Measurements from ENCODE around the gene MAP3K7. TPM values are rescaled to one million over a fixed set of nuclear protein-coding genes. Genes with fewer than 3 reads are reported as not detected.

MAP3K7 gene
- total RNA-seq, 1 donor from 2014 or later = 22.0 TPM

DNA sequence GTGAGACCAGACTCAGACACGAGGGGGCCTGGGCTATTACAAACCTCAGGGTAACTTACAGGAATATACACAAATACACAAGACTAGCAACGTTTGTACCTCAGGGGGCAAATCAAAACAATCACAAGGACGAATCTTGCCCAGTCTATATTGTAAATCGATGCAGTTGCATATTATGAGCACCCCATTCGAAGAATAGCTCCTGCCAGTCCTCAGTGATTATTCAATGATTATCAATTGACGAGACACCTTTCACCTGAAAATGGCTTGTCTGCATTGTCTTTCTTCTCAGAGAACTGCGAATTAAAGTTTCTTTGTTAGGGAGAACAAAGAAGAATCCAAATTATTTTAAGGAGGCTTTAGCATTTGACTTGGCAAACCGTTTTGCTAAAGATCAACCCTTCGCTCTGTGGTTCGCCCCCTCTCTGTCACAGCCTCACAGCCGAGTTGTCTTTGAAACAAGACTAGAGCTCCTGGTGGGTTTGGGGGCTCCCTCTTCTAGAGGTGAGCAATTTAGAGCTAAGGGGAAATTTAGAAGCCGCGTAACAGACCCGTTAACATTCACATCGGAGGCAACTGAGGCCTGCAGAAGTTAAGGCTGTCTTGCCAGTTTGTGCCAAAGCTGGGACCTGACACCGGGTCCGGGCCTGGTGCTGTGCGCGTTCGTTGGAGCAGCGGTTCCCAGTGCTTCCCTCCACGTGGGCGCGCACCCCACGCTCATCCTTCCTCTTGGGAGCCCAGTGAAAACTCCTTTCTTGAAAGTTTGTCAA lies 24.9 kb upstream of the MAP3K7 start:
- H3K9me3 ChIP-seq = no peaks in the 10 kb centered on the region
- no peak overlapping the region for H3K27ac ChIP-seq
- H3K36me3 ChIP-seq = no peaks in the 10 kb centered on the region
- peak overlapping the region; percentile 63 for H3K4me3 ChIP-seq
- TF ChIP-seq, protein P1, sequence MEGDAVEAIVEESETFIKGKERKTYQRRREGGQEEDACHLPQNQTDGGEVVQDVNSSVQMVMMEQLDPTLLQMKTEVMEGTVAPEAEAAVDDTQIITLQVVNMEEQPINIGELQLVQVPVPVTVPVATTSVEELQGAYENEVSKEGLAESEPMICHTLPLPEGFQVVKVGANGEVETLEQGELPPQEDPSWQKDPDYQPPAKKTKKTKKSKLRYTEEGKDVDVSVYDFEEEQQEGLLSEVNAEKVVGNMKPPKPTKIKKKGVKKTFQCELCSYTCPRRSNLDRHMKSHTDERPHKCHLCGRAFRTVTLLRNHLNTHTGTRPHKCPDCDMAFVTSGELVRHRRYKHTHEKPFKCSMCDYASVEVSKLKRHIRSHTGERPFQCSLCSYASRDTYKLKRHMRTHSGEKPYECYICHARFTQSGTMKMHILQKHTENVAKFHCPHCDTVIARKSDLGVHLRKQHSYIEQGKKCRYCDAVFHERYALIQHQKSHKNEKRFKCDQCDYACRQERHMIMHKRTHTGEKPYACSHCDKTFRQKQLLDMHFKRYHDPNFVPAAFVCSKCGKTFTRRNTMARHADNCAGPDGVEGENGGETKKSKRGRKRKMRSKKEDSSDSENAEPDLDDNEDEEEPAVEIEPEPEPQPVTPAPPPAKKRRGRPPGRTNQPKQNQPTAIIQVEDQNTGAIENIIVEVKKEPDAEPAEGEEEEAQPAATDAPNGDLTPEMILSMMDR (IDR thresholded peaks at IDR 0.05) = no peak
- intact Hi-C loops (cut with DNase I) = no loop called here
- H3K27me3 ChIP-seq (ENCODE audit: low read depth) = peaks cover 23% of the 10 kb centered on the region
- ATAC-seq (no peak), DNase-seq (no peak)
- H3K4me1 ChIP-seq = peaks cover 17% of the 10 kb centered on the region

DNA sequence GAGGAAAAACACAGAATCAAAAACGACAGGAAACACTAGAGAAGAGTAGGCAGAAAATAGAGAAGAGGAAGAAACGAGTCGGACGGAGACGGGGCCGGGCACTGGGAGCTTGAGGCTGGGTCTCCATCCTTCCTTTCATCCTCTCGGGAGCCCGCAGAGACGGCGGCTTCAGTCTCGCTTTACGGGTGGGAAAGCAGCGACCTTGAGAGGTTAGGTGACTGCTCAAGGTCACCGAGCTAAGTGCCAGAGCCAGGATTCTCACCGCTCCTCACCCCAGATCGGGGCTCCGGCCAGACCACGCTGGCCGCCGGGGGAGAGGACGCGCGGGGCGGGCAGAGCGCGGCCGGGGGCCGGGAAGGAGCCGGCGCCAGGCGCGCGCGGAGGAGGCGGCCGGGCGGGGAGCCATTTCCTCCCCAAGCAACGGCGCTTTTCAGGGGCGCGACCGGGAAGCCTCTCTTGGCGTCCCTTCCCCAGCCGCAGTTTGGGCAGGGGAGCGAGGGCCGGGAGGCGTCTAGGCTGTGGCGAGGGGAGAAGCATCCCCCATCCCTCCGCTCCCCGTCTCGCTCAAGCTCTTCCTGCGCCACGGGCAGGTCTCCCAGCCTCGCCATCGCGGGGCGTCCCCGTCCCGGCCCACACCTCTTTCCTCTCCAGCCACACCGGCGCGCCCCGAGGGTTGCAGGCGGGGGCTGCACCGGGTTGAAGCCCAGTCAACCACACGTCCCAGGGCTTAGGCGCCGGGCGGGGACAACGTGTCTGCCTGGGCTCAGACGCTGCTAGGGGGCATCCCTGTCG lies 24.1 kb upstream of the MAP3K7 start:
- DNase-seq = peak; percentile 46
- TF ChIP-seq, protein P1 (IDR thresholded peaks at IDR 0.05) = no peak

DNA sequence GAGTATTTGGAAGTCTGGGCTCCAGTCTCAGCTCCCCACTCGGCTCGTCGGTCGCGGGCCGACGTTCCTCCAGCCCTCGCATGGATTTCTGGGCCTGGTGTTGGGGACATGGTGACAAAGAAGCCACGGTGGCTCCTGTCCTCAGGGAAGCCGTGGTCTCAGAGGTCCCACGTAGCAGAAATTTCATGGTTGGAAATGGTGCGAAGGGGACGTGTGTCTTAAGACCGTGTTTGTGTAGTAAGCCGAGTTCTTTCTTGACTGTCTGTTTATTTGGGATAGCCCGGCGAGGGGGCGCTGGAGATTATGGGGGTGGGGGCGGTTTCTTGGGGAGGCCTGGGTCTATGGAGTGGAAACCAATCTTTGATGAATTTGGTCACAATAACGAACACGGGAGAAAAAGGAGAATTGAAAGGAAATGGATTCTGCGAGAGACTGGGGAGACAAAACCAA lies 23.5 kb upstream of the MAP3K7 start:
- Histone ChIP-seq H3K4me1 (peaks cover 17% of the 10 kb centered on the region), H3K36me3 (no peaks in the 10 kb centered on the region), H3K27me3 (ENCODE audit: low read depth) (peaks cover 23% of the 10 kb centered on the region), H3K4me3 (peak overlapping the region; percentile 63), H3K9me3 (no peaks in the 10 kb centered on the region), H3K27ac (no peak overlapping the region)
- ATAC-seq (peak in 1 of 2 donors; percentile 17), DNase-seq (no peak)
- TF ChIP-seq, protein P1 (IDR thresholded peaks at IDR 0.05) = no peak
- intact Hi-C loops (cut with DNase I) = no loop called here

More for the DNA sequence above, 24.1 kb upstream of the MAP3K7 start:
- Histone ChIP-seq H3K27me3 (ENCODE audit: low read depth) (peaks cover 23% of the 10 kb centered on the region), H3K36me3 (no peaks in the 10 kb centered on the region), H3K4me3 (peak overlapping the region; percentile 63), H3K4me1 (peaks cover 17% of the 10 kb centered on the region), H3K27ac (peak overlapping the region; percentile 32), H3K9me3 (no peaks in the 10 kb centered on the region)
- ATAC-seq = peak; percentile 64 to 75
- intact Hi-C loops (cut with DNase I) = no loop called here

DNA sequence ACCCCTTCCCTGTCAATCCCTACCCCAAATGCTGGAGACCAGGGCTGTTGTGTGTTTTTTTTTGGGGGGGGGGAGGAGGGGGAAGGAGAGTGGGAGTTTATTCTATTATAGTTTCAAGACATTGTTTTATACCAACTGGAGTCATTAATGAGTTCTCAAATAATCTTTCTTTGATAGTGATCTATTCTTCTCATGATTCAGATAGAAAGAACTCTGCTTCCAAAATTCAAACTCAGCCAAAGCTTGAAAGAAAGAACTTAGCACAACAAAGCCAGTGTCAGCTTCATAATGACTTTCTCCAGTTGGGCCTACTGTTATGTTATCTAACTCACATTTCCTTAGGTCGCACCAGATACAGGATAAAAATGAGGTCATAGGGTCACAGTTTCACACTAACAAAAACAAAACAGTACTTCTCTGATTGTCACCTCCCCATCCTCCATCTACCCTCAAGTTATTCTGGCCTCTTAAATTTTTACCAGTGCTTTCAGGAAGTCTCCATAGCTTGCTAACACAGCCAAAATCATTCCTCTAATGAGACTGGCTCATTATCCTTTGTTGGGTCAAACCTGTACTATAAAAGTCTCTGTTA lies 19.0 kb upstream of the MAP3K7 start:
- H3K36me3 ChIP-seq = no peaks in the 10 kb centered on the region
- no peaks in the 10 kb centered on the region for H3K9me3 ChIP-seq
- DNase-seq (no peak), ATAC-seq (no peak)
- TF ChIP-seq, protein P1 (IDR thresholded peaks at IDR 0.05) = no peak
- H3K4me1 ChIP-seq = peaks cover 9% of the 10 kb centered on the region
- peaks cover 26% of the 10 kb centered on the region for H3K27me3 ChIP-seq (ENCODE audit: low read depth)
- no peak overlapping the region for H3K27ac ChIP-seq
- H3K4me3 ChIP-seq = no peak overlapping the region
- intact Hi-C loops (cut with DNase I) = no loop called here

DNA sequence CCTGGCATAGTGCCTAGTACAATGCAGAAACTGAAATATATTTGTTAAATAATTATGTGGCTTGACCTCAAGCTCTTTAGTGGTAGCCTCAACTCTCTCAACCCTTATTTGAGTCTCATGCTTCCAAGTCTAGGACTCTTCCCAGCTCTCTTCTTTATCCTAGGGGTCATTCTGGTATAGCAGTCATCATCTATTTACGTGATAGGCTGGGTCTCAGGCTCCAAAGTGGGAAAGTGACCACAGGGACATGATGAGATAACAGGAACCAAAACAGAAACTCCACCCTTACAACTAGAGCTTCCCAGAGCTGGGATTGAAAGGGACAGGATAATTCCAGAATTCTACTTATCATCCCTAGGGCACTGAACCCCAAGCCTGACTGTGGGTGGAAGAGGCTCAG lies 17.7 kb upstream of the MAP3K7 start:
- H3K27ac ChIP-seq = no peak overlapping the region
- no peaks in the 10 kb centered on the region for H3K4me1 ChIP-seq
- H3K27me3 ChIP-seq (ENCODE audit: low read depth) = peaks cover 17% of the 10 kb centered on the region
- TF ChIP-seq, protein P1 (IDR thresholded peaks at IDR 0.05) = no peak
- no peaks in the 10 kb centered on the region for H3K9me3 ChIP-seq
- intact Hi-C loops (cut with DNase I) = no loop called here
- DNase-seq = no peak
- ATAC-seq = no peak
- no peak overlapping the region for H3K4me3 ChIP-seq
- no peaks in the 10 kb centered on the region for H3K36me3 ChIP-seq
